Activated naive CD8-positive, alpha-beta T cell treated with anti-CD3 and anti-CD28 coated beads, Interleukin-2, amount 50 U/mL, for 16 hours (primary cell): ENCODE results near the gene HOXB5.

Experiments used
- DNase-seq: peaks from one replicate; pipeline ENCODE4 v3.0.0-alpha.2; 2020; ENCODE audit warnings: low read depth, low spot score

Gene HOXB5

DNA sequence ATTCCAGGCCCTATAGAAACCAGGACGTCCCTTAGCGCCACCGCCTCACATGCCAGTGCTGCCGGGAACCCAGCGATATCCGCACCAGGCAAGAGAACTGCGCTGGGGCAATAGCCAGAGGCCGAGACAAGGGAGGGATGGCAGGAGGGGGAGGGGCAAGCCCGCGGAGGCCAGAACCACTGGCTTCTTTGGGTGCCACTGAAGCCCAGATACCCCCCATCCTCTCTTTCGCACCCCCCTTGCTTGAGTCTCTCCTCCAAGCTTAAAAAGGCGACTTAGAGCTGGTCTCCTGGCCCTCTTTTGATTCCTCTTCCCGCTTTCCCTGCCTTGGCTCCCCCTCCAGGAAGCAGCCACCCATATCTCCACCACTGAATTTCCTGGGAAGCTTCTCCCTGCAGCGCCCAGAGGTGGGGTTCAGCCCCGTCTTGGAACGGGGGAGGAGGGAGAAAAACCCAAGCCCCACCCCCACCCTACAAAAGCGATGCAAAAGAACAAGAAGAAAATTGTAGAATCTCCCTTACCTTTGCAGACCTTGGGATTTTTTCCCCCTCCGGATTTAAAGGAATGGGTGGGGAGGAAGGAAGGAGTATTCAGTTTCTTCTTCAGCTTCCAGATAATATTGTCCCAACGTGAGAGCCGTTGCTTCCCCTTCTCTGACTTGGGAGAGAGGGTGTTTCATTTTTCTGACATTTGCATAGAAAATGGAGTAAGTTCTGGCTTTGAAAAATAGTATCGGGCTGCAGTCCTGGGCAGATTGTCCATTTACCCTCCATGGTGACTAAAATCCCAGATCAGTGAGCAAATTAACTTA lies 10.6 kb upstream of the HOXB5 start:
- DNase-seq, result no peak

DNA sequence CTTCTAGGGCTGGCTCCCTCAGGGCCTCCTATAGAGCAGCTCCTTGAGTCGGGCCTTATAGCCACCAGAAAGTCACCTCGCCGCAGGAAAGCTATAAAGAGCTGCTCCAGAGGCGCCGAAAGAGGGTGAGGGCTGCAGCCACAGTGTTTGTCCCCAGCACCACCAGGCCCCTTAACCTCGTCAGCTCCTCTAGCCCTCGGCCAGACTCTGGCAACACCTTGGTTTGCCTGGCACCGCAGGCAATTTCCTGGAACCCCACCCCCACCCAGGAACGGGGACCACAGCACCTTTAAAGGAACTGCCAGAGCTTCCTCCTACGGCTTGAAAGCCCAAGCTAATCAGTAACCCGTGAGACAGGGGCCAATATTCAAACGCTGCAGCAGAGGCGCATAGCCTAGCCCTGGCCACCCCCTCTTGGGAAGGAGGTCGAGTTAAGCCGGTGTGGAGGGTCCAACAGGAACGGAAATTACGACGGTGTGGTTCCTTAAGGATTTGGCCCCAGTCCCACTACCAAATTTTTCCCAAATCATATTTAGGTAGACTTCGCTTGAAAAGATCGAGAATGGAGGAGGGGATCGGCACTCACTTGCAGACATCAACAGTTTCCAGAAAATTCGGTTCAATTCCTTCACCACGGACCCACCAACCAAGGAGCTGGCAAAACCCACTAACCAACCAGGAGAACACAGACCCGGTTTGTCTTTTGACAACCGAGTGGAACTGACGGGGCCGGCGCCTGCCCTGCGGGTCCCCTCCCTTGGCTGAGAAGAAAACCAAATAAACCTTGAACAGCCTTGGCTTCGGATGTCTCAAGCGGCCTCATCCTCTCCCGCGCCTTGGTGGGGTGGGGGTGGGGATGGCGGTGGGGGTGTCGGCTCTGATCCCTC lies 8.2 kb upstream of the HOXB5 start:
- DNase-seq, result no peak

DNA sequence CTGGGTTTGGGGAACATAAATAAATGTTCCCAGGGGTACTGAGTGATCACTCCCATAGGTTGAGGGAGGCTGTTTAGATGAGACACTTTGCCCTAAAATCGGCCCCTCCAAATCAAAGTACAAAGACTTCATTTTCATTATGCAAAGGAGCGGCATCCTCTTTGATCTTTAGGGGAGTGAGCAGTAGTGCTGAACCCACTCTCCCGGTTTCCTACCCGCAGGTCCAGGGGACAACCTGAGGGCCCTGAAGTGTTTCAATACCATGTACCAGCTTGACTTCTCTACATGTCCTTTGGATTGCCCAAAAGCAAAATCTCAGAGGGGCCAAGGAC lies 7.6 kb upstream of the HOXB5 start:
- no peak for DNase-seq

DNA sequence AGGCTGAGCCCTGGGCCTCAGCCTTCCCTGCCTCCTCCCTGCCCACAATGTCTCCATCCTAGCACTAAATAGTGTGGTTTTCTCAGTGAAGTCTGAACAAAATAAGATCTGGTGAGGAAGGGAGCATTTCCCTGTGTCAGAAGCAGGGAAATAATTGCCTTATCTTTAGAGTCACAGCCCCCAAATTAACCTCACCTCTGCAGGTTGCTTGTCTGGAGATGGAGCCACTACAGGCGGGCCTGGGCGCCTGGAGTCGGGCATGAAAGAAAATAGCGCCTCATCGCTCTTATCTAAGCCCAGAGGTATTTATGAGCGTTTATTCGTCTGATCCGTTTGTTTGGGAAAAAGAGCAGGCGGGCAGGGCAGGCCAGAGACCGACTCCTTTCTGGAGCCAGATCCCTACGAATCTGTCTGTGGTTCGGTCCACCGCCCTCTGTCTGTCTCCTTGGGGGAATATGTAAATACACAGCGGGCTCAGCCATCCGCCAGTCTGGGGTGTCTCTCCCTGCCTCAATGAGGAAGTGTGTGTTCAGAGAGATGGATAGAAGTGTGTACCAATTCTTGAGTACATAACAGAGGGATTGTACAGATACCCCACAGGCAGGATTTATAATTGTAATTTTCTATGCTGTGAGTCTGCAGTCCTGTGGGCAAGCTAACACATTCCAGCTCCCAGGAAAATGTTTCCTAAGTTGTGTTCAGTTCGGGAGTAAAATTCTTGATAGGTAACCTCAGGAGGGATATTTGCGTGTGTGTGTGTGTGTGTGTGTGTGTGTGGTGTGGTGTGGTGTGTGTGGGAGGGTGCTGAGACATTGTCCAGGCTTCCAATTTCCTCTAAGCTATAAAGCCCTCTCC lies 6.9 kb upstream of the HOXB5 start:
- no peak for DNase-seq

DNA sequence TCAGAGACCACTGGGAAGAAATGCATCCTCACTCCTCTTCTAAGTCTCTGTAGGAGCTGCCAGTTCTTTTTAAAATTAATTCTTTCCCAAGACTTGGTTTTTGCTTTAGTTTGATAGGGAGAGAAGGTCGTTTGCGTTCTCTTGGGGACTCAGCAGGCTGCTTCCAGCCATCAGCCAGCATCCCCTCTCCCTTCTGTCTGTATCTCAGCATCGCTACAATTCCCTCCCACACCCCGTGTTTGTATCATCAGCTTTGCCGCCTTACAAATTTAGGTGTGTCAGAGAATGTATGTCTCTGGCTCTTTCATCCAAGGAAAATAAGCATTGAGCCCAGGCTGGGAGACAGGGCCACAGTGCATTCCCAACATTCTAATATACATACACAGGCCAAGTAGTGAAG lies 5.8 kb upstream of the HOXB5 start:
- no peak for DNase-seq

DNA sequence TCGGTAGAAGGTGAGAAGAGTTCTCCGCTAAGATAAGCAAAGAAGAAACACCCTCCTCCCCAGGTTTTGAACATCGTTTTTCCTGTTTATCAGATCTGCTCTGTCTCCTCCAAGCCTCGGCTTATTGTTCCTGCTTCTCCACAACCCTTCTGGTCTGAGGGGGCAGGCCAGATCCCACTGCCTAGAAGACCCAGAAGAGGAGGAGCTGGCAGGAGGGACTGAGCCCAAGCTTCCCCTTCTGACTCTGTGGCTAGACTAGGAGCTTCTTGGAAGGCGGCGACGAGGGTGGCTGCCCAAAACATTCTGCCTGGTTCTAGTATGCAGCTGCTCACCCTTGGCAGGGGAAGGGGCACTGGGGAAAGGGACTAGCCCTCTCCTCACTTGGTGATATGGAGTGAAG lies 5.2 kb upstream of the HOXB5 start:
- no peak for DNase-seq

DNA sequence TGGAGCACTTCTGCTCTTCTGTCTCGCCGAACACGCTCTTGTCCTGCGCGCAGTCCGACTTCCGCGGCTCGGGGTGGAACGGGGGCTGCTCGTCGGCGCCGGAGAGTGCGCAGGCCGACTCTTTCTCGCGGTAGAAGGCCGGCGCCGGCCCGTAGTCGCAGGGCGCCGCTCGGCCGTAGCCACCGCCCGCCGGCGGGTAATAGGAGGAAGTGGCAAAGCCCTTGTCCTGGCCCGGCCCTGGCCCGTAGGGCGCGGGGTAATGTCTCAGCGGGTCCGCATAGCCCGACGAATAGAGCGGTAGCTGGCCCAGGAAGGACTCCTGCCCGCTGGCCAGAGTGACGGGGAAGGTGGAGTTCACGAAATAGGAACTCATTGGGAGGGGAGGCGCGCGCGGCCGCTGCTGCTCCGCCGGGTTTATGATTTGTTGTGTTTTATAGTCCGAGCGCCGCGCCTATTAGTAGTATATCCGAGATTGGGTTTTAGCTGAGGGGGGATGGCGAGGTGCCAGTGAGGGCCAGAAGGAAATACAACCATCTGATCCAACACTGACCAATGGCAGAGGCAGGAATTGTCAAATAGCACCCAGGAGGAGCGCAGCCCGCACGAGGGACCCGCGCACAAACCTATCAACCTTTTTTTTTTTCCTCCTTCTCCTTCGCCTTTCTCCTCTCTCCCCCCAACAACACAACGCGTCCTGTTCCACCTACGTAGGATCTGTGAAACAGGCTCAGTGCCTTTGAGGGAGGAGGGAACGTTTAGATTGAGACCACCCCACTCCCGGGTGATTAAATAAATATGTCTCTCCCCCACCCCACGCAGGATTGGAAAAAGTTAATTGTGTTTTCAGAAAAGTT lies 4.4 kb upstream of the HOXB5 start:
- DNase-seq, result no peak

DNA sequence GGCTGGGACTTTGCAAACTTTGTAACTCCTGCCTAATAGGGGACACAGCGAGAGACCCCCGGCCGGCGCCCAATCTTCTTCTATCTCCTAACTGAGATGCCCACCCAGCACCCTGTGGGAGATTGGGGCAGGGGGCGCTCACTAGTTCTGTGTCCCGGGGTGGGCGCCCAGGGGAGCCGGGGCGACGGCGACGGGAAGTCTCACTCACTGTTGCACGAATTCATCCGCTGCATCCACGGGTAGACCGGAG lies 3.9 kb upstream of the HOXB5 start:
- no peak for DNase-seq

DNA sequence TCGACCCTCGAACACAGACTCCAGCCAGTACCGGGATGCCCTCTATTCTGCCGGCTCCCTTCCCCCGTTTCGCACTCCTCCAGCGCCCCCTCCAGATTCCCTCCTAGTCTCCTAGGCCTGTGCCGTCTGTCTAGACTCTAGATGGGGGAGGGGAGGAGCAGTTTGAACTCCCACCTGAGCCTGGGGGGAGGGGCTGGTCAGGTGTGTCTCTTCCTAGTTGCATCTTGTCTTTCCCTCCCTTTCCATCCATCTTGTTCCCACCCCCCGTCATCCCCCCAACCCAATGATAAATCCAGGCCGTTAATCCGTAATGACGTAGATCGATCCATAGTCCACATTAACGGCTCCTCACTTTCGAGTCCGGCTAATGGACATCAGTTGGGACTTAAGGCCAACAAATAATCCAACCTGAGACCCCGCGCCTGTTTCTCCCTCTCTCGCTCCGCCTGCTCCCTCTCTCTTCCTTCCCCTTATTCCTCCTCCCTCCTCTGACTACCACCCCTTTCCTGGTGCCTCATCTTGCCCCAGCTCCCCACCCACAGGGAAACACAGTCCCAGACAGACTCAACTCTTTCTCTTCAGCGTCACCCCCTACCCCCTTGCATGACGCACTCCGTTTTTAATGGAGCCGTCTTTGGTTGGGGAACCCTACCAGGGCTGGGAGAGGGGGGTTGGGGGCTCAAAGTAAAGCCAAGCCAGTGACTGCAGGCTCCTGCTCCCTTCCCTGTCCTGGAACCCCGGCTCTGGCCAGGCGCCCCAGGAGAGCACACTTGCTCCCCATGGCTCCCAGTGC lies 3.4 kb upstream of the HOXB5 start:
- DNase-seq, result no peak

DNA sequence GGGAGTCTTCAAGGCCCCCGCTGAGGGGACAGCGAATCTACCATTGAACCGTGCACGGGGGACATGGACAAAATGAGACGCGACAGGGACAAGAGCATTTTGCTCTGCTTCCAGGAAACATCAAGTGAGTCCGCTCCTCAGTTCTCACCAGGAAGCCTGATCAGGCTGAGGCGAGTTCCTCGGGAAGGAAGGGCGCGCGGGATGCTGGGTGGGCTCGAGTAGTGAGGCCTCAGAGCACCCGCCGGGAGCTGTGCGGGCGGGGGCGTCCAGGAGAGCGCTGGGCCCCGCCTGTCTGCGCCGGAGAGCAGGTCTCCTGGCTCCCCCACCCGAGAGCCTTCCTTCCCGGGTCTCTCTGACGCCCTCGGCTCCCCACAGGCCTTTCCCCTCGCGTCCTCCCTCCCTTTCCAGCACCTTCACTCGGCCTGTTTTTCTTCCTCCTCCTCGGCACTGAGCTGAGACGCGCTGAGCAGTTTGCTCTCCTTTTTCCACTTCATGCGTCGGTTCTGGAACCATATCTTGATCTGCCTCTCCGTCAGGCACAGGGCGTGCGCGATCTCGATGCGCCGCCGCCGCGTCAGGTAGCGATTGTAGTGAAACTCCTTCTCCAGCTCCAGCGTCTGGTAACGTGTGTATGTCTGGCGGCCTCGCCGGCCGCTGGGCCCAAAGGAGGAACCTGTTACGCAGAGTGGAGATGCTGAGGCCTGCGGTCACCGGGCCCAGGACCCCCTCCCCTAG lies 2.6 kb upstream of the HOXB5 start:
- DNase-seq, result no peak

DNA sequence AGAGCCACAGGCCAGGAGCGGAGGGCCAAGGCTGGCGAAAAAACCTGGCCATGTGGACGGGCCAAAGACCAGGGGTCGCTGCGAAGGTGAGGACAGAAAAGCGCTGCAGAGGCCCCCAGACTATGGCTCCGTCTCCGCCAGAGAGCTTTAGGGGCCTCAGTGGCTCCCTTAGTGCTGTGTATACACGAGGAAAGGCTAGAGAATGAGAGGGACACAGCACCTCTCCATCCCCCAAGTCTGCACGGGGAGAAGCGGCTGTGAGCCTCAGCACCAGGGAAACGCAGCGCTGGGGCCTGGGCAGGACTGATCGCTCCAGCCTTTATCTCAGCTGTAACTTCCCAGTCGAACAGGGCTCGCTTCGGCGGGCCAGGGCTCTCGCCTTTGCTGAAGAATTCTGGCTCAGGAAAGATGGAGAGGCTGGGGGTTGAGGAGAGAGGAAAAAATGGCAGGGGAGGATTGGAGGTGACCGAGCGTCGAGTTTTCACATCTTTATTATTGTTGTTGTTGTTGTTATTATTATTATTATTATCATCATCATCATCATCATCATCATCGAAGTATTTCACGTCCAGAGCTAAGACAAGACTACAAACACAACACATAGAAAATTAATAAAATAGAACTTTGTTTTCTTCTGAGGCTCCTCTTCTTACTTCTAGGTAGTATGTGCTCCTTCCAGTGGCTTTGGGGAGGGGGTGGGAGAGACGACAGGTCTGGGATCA lies 1.9 kb upstream of the HOXB5 start:
- no peak for DNase-seq

DNA sequence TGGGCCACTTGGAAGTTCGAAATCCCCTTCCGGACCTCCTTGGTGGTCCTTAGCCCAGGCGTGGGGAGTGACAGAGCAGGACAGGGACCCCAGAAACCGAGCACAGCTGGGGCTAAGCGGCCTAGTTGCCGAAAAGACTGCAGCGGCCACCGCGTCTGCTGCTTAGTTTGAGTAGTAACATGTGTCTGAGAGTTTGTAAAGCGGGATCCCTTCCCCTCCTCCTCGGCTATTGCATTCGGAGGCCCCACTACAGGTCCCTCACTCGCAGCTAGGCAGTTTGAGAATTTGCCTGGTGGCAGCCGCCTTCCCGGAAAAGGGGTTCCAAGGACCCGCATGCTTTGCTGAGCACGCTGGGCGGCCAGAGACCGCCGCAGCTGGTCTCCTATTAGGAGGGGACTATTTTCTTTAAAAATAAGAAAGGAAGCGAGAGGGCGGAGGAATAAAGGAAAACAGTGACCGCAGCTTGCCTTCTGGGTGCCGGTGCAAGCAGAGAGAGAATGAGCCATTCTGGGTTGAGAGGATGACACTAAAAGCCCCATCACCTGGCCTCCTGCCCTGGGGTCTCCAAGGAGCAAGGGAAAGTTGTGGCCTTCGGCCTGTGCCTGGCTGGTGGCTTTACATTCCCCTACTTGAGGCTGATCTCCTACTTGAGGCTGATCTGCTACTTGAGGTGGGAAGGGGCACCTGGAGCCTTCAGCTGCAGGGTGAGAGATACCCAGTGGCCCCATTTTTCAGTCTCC lies 1.1 kb upstream of the HOXB5 start:
- no peak for DNase-seq

DNA sequence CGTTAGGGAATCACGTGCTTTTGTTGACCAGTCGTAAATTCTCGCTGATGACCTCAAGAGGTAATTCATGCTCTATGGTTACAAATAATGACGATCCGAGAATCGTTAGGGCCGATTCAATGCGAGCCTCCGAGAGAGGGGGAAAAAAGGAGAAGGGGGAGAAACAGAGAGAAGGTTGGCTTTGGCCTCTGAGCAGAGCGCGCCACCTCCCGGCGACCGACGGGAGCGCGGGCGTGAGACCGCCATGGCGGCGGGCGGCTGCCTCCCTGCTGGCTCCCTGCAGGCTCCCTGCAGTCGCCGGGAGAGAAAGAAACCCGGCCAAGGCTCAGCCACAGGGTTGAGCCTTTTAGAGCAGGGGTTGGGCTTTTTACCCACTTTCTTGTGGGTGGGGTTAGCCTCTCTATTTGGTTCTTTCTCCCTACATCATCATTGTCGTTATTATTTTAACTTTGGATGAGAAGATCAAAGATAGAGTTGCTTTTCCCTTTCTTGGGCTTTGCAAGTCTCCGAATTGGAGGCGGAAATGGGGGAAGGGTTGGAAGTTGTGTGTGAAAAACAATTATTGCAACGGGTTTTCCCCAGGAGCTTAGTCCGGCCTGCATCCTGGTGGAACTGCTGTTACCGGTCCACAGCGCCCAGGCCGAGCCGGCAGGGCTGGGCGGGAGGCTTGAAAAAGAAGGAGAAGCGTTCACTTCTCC lies 410 bp upstream of the HOXB5 start:
- peak; percentile 58 for DNase-seq

DNA sequence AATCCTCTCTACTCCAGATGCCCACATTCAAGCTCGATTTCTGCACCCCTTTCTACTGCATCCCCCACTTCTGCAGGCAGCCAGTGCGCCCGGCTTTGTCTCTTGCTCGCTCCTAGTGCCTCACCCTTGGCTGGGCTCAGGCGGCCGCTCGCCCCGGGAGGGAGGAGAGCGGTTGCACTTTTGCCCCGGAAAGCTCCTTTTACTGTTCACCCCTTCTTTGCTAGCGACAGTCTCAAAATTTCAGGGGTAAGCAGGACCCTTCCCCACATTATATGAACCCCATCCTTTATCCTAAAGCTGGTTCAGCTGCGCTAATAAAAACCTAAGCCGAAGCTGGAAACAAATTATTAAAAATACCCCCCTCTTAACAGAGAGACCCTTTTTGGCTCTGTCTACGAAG lies 1.0 kb downstream of the HOXB5 start:
- no peak for DNase-seq

DNA sequence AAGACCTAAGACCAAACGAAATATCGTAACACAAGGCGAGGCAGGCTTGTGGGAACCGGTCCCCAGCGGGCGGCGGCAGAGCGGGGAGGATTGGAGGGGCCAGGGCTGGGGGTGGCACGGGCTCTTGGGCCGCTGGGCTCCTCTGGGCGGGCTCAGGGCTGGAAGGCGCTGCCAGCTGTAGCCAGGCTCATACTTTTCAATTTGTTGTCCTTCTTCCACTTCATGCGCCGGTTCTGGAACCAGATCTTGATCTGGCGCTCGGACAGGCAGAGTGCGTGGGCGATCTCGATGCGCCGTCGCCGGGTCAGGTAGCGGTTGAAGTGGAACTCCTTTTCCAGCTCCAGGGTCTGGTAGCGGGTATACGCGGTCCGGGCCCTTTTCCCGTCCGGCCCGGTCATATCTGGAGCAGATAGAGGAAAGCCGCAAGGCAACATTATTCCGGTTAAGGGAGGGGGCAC lies 1.5 kb downstream of the HOXB5 start:
- DNase-seq, result no peak

DNA sequence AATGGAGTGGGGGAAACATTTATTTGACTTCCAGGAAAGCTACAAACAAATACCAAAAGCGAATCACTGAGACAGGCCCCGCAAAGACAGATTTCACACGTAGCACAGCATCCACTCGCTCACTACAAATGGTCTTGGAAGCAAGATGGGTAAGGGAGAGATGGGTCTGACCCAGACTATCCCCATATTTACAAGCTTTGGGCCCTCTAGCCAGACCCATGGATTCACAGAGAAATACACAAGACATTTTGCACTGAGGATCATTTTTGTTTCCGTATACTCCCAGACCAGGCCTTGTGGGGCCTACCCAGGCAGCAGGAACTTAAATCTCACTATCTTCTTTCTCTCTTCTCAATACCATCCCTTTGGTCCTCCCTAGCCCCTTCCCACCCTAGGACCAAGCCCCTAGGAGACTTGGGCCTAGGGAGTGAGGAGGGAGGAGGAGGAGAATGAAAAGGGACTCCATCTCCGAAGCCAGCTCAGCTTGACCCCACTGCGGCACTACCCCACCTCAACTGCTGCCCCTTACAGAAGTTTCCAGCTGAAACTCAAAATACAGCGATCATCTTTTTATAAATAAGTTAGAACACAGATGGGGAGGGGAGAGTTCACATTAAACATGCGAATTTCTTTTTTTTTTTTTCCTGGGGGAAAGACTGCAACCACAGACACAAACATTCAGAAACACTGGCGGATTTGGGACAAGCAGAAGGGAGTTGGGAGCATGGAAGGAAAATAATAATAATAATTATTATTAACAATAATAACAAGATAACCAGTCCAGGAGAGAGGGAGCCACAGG lies 2.1 kb downstream of the HOXB5 start:
- DNase-seq, result no peak

DNA sequence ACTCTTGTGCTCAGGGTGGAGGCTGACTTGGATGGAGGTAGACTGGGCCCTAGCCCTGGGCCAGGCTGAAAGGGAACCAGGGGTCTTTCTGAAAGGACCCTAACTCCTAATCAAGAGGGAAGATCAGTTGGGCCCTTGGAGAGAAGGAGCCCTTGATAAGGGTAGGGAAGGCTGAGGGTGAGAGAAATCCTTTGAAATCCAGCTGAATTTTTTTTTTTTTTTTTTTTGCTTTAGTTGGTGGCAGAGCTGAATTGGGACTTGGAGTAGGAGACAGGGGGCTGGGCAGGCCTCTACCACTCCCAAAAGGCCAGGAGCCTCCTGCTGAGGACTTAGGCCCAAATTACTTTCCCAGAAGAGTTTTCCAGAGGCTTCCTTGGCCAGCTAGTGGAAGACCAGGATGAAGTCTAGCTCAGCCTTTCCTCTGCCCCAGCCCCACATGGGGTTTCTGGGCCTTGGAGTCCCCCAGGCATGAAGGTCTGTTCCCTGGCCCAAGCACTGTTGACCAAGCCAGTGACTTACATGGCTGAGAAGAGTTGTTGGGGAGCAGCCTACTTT lies 2.9 kb downstream of the HOXB5 start:
- DNase-seq, result no peak
